ENCODE results near the gene TNIK.
"Not testable (repeated sequence)": the region's sequence is repeated elsewhere in the genome, so short reads cannot be mapped to it uniquely, and the experiment has no call there.

TNIK gene

DNA sequence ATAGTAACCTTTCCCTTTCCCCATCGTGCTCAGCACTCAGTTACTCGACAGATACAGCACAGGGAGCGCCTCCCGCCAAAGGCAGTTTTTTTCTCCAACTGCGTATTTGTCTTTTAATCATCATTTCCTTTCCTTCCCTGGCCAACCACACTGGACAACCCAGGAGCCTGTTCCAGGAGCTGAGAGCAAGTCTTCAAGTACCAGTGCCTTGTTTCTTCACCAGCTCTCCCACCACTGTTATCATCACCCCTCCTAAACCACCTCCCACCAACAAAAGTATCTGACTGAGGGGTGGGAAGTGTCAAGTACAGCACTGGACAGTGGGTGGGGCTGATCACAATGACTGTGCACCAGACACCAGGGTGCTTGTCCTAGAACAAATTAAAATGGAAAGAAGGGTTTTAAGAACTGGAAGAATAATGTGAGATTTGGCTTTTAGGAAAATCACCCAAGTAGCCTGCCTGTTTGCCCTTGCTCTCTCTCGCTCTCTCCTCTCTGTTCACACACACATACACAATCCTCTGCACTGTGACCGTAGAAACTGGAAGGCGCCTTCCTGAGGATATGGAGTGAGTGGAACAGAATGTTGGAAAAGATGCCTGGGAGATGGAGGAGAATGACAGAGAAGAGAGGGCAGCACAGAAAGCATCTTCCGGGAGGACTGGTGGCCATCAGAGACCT is 126.3 kb downstream of the TNIK start:
- DNase-seq, result no peak

GRCh38 chr3:171330938-171331337 is 129.3 kb downstream of the TNIK start:
- no peak for DNase-seq

DNA sequence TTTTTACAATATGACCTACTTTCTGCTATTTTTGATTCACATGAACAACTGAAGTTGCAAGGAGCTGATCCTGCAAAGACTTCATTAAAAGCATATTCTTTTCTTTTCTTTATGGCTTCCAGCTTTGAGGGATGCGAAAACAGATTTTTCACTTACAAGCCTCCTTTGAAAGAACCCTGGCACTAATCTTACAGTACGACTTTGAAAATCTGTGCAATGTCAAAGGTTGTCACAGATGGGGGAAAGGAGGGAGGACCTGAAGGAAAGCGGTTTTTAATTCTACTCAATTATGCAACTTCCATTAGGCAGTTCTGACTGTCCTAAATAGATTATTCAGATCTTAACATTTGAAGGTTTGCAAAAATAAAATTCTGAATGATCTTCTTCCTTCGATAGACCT is 130.5 kb downstream of the TNIK start:
- no peak for DNase-seq

DNA sequence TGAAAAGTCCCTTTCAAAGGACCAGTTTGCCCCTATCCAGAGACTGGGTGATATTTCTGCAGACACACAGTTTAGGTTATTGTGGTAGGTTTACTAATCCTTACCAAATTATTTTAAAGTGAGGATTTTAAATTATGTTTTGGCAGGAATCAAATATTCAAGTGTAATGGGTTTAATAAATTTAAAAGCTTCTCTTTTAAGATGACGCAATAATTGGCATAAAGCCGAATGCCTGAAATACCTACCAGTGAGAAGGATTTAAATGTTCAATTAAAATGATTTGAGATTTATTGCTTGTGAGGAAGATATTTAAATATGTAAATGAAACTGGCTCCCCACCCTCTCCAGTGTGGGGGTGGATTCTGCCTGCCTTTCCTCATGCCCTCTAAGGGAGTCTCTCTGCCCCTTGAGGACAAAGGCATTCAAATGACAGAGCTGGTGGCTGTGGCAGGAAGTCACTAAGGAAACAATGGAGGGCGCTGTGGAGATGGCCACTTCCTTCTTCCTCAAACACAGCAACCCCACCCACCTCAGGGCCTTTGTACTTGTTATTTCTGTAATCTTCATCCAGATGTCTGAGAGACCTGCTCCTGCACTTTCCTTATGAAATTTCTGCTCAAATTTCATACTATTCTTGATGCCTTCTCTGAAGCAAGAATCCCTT is 131.7 kb downstream of the TNIK start:
- DNase-seq, result peak in 5 of 6 experiments; percentile 5 to 64 (median 44)

DNA sequence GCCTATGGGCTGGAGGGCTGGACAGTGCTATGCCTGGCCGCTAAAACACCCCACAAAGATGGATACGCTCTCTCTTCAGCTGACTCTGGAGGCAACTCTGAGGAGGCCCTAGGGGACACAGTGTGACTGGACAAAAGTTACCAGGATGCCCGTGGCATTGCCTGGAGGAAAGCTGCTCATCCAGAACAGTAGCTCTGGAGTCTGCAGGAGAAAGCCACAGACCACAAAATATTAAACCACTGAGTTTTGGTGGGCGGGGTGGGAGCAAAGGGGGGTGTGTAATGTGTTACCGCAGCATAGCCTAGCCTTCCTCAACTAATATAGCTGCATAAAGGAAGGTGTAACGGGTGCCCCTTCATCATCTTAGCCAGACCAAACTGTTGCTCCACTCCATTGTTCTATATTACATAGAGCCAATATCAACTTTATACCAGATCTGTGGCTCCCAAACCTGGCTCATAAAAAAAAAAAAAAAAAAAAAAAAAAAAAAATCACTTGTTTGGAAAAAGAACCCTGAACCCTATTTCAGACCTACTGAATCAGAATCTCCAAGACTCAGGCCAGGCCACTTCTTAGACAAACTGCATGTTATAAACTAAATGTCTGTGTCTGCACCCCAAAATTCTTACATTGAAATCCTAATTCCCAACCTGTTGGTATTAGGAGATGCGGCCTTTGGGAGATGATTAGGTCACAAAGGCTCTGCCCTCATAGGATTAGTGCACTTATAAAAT is 132.6 kb downstream of the TNIK start:
- no peak for DNase-seq

DNA sequence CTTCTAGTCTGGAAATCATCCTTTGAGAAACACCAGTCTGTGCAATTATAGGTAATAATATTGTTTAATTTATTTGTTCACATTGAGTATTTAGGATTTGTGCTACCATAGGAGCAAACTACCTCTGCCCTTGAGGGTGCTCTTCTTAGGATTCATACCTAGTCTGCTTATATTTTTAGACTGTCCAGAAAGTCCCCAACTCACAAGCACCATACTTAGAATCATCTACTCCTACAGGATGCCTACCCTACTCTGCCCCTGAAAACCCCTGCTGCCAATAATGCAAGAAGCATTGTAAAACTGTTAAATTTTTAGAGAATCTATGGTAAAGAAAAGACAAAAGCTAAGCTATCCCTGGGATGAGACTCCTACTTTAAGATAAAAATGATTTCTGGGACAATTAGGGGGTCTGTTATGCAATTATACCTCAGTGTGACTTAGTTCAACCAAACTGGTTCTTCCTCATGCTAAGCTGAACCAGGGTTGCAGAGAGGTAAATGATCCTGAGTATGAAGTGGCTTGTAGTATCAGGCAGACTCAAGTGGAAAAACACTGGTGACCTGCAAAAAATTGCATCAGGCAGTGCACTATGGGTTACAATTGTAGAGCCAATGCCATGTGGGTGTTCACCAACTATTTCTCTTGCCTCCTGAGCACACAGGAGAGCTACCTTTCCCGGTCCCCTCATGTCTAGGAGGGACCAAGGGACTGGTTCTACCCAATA is 133.3 kb downstream of the TNIK start:
- DNase-seq, result no peak

GRCh38 chr3:171323938-171324536 is 136.2 kb downstream of the TNIK start:
- DNase-seq, result no peak

GRCh38 chr3:171321559-171322360 is 138.4 kb downstream of the TNIK start:
- DNase-seq, result no peak

DNA sequence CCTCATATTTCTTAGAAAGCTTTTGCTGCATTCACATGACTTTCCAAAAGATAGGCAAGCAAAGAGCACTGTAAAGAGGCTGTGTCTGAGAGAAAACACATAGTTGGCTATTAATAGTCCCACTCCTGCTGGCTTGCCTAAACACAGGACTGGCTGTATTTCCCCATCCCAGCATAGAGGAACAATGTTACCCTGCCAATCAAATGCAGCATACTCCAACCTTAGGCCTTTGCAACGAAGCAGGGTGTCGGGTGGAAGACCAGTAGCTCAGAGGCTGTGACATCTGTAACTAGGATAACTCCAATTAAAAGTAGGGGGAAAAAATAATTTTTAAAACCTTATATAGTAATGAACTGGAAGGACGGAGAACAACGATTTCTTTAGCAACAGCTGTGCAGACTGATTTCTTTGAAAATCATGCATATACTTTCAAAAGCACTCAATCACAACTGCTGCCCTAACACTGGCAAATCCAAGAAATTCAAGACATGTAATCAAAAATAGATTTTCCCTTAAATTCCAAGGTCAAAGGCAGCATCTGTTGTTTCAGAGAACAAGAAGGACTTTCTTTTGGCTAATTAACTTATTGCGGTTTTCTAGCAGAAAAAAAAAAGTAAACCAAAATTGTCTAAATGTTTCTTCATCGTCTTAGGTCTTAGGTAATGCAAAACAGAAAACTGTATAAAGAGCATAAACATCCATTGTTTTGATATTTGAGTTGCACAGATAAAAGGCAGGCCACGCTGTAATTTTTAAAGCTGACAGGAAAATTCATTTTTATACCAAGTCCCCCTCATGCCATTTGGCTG is 139.3 kb downstream of the TNIK start:
- no peak for DNase-seq

DNA sequence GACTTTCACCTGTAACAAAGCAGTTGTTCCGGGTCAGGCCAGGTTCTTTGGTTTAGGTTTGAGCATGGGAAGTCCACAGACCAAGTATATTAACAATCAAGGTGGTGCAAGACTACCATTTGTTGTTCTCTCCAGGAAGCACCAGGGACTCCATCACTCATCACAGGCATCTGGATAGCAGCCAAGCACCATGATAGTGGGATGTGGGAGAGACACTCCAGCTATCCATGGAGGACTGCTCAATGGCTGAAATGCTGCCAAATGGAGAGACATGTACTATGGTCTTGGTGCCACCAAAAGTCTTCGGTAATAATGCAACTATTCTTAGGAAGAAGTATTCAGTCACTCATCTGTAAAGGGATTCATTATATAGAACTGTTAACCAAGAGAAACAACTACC is 143.0 kb downstream of the TNIK start:
- DNase-seq, result no peak

DNA sequence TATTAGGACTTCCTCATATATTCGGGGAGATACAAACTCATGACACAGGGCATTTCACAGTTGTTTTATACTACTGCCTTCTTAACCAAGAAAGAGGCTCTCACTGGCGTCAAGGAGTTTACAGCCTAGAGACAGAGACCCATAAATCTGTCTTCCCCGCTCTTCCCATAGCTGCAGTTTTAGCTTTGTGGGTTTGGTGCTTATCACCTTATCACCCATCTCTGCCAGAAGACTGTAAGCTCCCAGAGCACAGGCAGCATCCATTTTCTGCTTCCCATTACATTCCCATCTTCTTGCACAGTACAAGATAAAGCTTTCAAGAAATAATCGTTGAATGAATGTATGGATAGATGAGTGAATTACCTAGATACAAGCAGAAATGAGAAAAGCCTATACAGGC is 144.3 kb downstream of the TNIK start:
- DNase-seq, result no peak

DNA sequence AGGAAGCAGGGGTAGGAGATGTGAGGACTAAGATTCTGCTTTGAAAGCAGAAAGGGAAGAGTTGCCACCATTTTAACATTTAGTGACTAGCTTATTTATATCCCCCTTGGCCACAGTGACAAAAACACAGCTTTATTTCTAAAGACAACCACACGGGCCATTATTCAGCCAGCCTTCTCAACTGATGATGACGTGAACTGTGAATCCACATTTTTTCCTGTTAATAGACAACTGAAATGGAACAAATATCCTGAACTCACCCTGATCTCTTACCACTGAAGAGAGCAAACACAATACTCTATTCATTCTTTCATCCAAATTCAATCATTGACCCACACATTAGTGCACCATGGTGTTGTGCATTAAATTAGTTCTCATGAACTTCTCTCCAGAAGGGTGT is 145.1 kb downstream of the TNIK start:
- no peak for DNase-seq

- DNase-seq, result no peak
These were observed 145.9 kb downstream of the TNIK start for GRCh38 chr3:171314341-171314740.

GRCh38 chr3:171313702-171314101 is 146.5 kb downstream of the TNIK start:
- no peak for DNase-seq

DNA sequence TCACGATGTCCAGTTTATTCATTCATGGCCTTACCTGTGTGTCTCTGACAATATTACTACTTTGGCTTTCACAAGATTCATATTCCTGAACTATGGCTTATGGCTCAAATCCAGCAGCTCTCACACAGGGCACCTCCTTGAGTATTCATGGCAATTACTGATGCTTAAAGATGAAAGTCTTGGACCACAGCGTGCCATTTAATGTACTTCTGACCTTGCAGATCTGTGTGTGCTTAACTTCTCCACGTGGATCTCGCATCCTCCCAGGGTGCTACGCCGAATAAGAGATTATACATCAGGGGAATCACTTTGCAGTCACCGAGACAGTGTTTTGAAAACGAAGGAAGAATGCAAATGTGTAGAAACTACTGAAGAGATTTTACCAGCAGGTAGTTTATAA is 147.5 kb downstream of the TNIK start:
- DNase-seq, result no peak

DNA sequence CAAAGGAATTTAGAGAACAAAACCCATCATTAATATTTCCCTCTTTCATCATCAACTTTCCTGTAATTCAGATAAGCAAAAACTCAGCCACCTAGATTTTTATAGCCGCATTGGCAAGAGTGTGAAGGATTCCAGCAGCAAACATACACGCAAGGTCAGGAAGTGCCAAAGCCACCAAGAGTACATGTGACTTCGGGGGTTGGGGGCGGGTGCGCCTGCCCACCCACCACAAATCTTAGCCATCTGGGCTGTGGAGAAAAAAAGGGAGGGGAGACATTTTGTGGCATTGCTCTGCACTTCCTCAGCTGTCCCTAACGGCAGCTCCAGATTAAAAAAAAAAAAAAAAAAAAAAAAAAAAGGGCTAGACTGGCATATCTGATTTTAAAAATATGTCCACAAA is 148.4 kb downstream of the TNIK start:
- no peak for DNase-seq

DNA sequence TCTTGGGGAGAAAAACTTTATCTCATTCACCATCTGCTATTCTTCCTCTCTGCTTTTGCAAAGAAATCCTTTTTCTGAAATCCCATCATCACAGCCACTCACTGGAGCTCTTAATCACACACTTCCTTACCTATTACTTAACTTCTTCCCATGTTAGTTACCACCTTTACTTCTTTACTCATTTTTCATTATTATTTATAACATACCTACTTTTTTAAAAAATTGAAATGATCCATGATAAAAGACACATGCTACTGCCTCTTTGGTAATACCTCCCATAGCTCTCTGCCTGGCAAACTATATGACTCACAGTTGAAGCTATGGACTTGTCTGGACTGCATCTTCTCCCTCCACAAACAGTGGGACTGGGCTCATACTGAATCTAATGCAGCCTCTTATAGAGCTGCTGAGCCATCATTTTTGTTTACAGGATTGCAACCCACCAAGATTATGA is 150.3 kb downstream of the TNIK start:
- DNase-seq, result no peak

- no peak for DNase-seq
These were observed 152.2 kb downstream of the TNIK start for GRCh38 chr3:171307988-171308387.

- no peak for DNase-seq
These were observed 153.1 kb downstream of the TNIK start for GRCh38 chr3:171307046-171307585.

DNA sequence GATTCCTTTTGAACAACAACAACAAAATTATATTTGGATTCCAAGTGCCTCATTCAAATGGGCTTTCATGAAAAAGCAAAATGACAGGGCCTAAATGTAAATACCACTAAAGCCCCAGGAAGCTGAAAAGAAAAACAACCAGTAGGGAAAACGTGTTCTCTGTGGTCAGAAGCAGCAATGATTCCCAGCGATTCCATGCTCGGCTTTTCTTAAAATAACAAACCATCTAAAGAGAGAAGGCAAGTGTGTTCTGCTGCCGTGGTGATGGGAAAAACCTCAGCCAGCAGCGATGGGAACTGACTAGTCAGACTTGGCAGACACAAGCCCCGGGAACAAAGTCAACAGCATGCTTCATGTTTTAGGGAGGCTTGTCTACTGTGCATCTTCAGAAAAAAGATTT is 153.6 kb downstream of the TNIK start:
- no peak for DNase-seq

DNA sequence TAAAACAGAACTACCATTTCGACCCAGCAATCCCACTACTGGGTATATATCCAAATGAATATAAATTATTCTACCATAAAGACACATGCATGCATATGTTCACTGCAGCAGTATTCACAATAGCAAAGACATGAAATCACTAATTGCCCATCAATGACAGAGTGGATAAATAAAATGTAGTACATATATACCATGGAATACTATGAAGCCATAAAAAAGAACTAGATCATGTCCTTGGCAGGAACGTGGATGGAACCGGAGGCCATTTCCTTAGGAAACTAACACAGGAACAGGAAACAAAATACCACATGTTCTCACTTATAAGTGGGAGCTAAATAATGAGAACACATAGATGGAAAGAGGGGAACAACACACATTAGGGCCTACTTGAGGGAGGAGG is 154.4 kb downstream of the TNIK start:
- not testable (repeated sequence) for DNase-seq

Data from stimulated activated naive CD4-positive, alpha-beta T cell (primary cell).